ENCODE measurements around the gene SPATA13.
"Not testable (repeated sequence)": the region's sequence is repeated elsewhere in the genome, so short reads cannot be mapped to it uniquely, and the experiment has no call there.

The SPATA13 gene

GRCh38 chr13:24202215-24202614, 41.7 kb downstream of the SPATA13 start:
- TF ChIP-seq EZH2phosphoT487 (conservative IDR thresholded peaks at IDR 0.05; ENCODE audit: low read length): no peak
- no peak for TF ChIP-seq CTCF (IDR thresholded peaks at IDR 0.05; ENCODE audit: insufficient read depth, low read length, poor library complexity, severe bottlenecking)
- Histone ChIP-seq H3K4me2 (ENCODE audit: low read depth, low read length, poor library complexity, severe bottlenecking) (no peak overlapping the region), H3K4me3 (ENCODE audit: insufficient read depth, low read length, poor library complexity, severe bottlenecking) (no peak overlapping the region), H4K20me1 (ENCODE audit: low read depth, low read length) (no peaks in the 10 kb centered on the region), H3K27me3 (ENCODE audit: low read length) (no peaks in the 10 kb centered on the region), H3K9me2 (replicated peaks; ENCODE audit: insufficient read depth, low read length) (no peaks in the 10 kb centered on the region), H3K27ac (ENCODE audit: low read depth, low read length) (no peak overlapping the region), H3K9ac (ENCODE audit: low read length) (no peak overlapping the region), H3K36me3 (ENCODE audit: low read length) (no peaks in the 10 kb centered on the region), H3F3A (ENCODE audit: insufficient read depth) (no peaks in the 10 kb centered on the region), H2AFZ (ENCODE audit: low read depth, low read length, severe bottlenecking) (no peak overlapping the region), H3K79me2 (ENCODE audit: insufficient read depth, low read length) (no peaks in the 10 kb centered on the region), H3K9me3 (ENCODE audit: insufficient read depth, low read length) (no peaks in the 10 kb centered on the region)

- no peak for TF ChIP-seq EZH2phosphoT487 (conservative IDR thresholded peaks at IDR 0.05; ENCODE audit: low read length)
- TF ChIP-seq CTCF (IDR thresholded peaks at IDR 0.05; ENCODE audit: insufficient read depth, low read length, poor library complexity, severe bottlenecking): no peak
- H2AFZ ChIP-seq (ENCODE audit: low read depth, low read length, severe bottlenecking): no peak overlapping the region
- no peaks in the 10 kb centered on the region for H3K9me3 ChIP-seq (ENCODE audit: insufficient read depth, low read length)
- H3K79me2 ChIP-seq (ENCODE audit: insufficient read depth, low read length): no peaks in the 10 kb centered on the region
- H3K9ac ChIP-seq (ENCODE audit: low read length): no peak overlapping the region
- H3K27me3 ChIP-seq (ENCODE audit: low read length): no peaks in the 10 kb centered on the region
- no peak overlapping the region for H3K4me3 ChIP-seq (ENCODE audit: insufficient read depth, low read length, poor library complexity, severe bottlenecking)
- H3F3A ChIP-seq (ENCODE audit: insufficient read depth): no peaks in the 10 kb centered on the region
- no peaks in the 10 kb centered on the region for H3K9me2 ChIP-seq (replicated peaks; ENCODE audit: insufficient read depth, low read length)
- no peaks in the 10 kb centered on the region for H4K20me1 ChIP-seq (ENCODE audit: low read depth, low read length)
- H3K36me3 ChIP-seq (ENCODE audit: low read length): no peaks in the 10 kb centered on the region
- H3K4me2 ChIP-seq (ENCODE audit: low read depth, low read length, poor library complexity, severe bottlenecking): no peak overlapping the region
- H3K27ac ChIP-seq (ENCODE audit: low read depth, low read length): no peak overlapping the region
Measured at GRCh38 chr13:24203273-24203672, 42.8 kb downstream of the SPATA13 start.

GRCh38 chr13:24203811-24204210, 43.3 kb downstream of the SPATA13 start:
- no peaks in the 10 kb centered on the region for H3F3A ChIP-seq (ENCODE audit: insufficient read depth)
- H3K9ac ChIP-seq (ENCODE audit: low read length): no peak overlapping the region
- no peaks in the 10 kb centered on the region for H3K79me2 ChIP-seq (ENCODE audit: insufficient read depth, low read length)
- no peaks in the 10 kb centered on the region for H3K27me3 ChIP-seq (ENCODE audit: low read length)
- H3K4me2 ChIP-seq (ENCODE audit: low read depth, low read length, poor library complexity, severe bottlenecking): no peak overlapping the region
- H3K4me3 ChIP-seq (ENCODE audit: insufficient read depth, low read length, poor library complexity, severe bottlenecking): no peak overlapping the region
- H3K9me3 ChIP-seq (ENCODE audit: insufficient read depth, low read length): no peaks in the 10 kb centered on the region
- H3K27ac ChIP-seq (ENCODE audit: low read depth, low read length): no peak overlapping the region
- H4K20me1 ChIP-seq (ENCODE audit: low read depth, low read length): no peaks in the 10 kb centered on the region
- TF ChIP-seq EZH2phosphoT487 (conservative IDR thresholded peaks at IDR 0.05; ENCODE audit: low read length): no peak
- no peak for TF ChIP-seq CTCF (IDR thresholded peaks at IDR 0.05; ENCODE audit: insufficient read depth, low read length, poor library complexity, severe bottlenecking)
- no peaks in the 10 kb centered on the region for H3K36me3 ChIP-seq (ENCODE audit: low read length)
- H2AFZ ChIP-seq (ENCODE audit: low read depth, low read length, severe bottlenecking): no peak overlapping the region
- no peaks in the 10 kb centered on the region for H3K9me2 ChIP-seq (replicated peaks; ENCODE audit: insufficient read depth, low read length)

- not testable (repeated sequence) for H2AFZ ChIP-seq (ENCODE audit: low read depth, low read length, severe bottlenecking); H3K4me2 ChIP-seq (ENCODE audit: low read depth, low read length, poor library complexity, severe bottlenecking); H4K20me1 ChIP-seq (ENCODE audit: low read depth, low read length); H3K36me3 ChIP-seq (ENCODE audit: low read length); H3K79me2 ChIP-seq (ENCODE audit: insufficient read depth, low read length); H3K9me3 ChIP-seq (ENCODE audit: insufficient read depth, low read length); H3K27ac ChIP-seq (ENCODE audit: low read depth, low read length); H3F3A ChIP-seq (ENCODE audit: insufficient read depth); H3K9me2 ChIP-seq (replicated peaks; ENCODE audit: insufficient read depth, low read length); H3K4me3 ChIP-seq (ENCODE audit: insufficient read depth, low read length, poor library complexity, severe bottlenecking); H3K9ac ChIP-seq (ENCODE audit: low read length); H3K27me3 ChIP-seq (ENCODE audit: low read length)
Measured at GRCh38 chr13:24205076-24205475, 44.6 kb downstream of the SPATA13 start.
